DMS153 treated with DMSO at 0.1 percent for 48 hours (cell line): Measurements from ENCODE around the gene NFIX.

ENCODE experiments used
- DNase-seq: peaks from one replicate; lab custom pipeline; 2025; ENCODE audit not compliant: unreplicated experiment; lab: John Stamatoyannopoulos, UW

NFIX gene

DNA sequence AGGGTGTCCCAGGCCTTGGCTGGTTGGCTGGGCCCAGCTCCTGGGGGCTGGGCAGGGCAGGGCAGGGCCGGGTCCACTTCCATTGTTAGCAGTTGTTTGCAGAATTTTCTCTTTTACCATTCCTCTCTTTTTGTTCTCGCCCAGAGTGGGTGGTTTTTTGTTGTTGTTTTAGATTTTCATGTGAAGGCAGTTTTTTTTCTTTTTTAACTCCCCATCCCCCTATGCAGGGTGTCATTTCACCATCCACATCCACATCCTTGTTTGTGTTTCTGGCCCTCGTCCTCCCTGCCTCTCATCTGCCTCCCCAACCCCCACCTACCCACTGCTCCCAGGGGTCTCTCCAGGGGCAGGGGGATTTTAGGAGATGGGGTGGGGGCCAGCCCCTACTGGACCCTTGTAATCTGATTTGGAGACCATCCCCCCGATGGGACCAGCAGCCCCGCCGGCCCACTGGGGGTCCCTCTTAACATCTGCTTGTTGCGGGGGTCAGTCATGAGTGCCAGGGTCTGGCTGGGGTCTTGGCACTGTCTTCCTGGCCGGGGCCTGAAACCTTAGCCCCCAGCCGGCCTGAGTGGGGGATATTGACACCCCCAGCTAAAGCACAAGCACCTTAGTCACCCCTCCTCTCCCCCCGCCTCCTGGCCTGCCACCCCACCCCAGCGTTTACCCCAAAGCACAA, 144.5 kb downstream of the NFIX start:
- DNase-seq, result no peak

DNA sequence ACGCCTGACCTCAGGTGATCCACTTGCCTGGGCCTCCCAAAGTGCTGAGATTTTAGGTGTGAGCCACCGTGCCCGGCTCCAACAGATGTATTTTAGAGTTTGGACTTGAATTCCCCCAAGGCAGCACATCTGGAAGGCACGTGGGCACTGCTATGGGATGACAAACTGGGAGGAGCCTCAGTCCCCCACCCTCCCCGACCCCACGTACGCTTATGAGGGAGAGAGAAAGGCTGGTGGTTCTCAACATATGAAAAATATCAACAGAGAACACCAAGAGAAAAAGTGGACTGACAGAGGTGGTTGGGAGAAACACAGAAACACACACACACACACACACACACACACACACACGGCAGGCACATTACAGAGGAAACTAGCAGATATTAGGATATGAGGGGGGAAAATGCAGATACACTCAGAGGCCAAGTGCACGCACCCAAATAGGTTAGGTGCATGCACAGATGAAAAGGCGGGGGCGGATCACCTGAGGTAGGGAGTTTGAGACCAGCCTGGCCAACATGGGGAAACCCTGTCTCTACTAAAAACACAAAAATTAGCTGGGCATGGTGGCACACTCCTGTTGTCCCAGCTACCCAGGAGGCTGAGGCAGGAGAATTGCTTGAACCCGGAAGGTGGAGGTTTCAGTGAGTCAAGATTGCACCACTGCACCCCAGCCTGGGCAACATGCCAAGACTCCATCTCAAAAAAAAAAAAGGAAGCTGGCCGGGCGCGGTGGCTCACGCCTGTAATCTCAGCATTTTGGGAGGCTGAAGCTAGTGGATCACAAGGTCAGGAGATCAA, 151.7 kb downstream of the NFIX start:
- DNase-seq, result no peak
